ENCODE measurements around the gene ACACA.
"Not testable (repeated sequence)": the region's sequence is repeated elsewhere in the genome, so short reads cannot be mapped to it uniquely, and the experiment has no call there.

The ACACA gene

DNA sequence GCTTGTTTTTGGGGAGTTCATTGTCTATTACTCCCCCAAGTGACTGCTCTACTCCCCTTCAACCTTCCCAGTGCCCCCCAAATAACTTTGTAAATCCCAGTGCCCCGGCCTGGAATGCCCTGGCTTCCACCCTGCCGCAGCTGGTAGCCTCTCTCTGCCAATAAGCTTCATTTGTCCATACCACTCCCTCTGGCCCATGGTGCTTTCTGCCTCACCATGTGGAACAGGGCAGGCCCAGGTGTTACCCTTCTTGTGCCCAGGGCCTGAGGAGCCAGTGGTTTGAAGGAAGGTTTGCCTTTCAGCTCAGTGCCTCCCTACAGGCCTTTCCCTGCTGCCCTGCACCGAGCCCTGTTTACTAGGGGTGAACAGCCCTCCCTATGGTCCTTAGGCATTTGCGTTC, 323.7 kb downstream of the ACACA start:
- no peak for TF ChIP-seq JUND (IDR thresholded peaks at IDR 0.05; ENCODE audit: low read depth)
- DNase-seq (ENCODE audit: low read depth in 1 of 2, low spot score in 1 of 2): no peak
- in situ Hi-C loops (cut with HindIII; ENCODE audit: low pct_unique_long_range_greater_than_20kb, low sequenced_read_pairs): no loop called here

GRCh38 chr17:37082311-37082860, 324.2 kb downstream of the ACACA start:
- DNase-seq (ENCODE audit: low read depth in 1 of 2, low spot score in 1 of 2): no peak
- in situ Hi-C loops (cut with HindIII; ENCODE audit: low pct_unique_long_range_greater_than_20kb, low sequenced_read_pairs): no loop called here
- no peak for TF ChIP-seq JUND (IDR thresholded peaks at IDR 0.05; ENCODE audit: low read depth)

GRCh38 chr17:37081287-37081686, 325.3 kb downstream of the ACACA start:
- DNase-seq (ENCODE audit: low read depth in 1 of 2, low spot score in 1 of 2): no peak
- no peak for TF ChIP-seq JUND (IDR thresholded peaks at IDR 0.05; ENCODE audit: low read depth)
- in situ Hi-C loops (cut with HindIII; ENCODE audit: low pct_unique_long_range_greater_than_20kb, low sequenced_read_pairs): no loop called here

DNA sequence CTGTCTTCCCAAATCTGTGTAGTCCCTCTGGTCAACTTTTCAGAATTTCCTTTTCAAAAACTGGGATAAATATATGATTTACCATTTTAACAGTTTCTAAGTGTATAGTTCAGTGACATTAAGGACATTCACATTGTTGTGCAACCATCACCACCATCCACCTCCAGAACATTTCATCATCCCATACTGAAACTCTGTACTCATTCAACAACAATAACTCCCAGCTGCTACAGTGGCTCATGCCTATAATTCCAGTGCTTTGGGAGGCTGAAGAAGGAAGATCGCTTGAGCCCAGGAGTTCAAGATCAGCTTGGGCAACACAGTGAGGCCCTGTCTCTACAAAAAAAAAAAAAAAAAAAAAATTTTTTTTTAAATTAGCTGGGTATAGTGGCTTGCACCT, 326.9 kb downstream of the ACACA start:
- TF ChIP-seq JUND (IDR thresholded peaks at IDR 0.05; ENCODE audit: low read depth): no peak
- in situ Hi-C loops (cut with HindIII; ENCODE audit: low pct_unique_long_range_greater_than_20kb, low sequenced_read_pairs): no loop called here
- no peak for DNase-seq (ENCODE audit: low read depth in 1 of 2, low spot score in 1 of 2)

DNA sequence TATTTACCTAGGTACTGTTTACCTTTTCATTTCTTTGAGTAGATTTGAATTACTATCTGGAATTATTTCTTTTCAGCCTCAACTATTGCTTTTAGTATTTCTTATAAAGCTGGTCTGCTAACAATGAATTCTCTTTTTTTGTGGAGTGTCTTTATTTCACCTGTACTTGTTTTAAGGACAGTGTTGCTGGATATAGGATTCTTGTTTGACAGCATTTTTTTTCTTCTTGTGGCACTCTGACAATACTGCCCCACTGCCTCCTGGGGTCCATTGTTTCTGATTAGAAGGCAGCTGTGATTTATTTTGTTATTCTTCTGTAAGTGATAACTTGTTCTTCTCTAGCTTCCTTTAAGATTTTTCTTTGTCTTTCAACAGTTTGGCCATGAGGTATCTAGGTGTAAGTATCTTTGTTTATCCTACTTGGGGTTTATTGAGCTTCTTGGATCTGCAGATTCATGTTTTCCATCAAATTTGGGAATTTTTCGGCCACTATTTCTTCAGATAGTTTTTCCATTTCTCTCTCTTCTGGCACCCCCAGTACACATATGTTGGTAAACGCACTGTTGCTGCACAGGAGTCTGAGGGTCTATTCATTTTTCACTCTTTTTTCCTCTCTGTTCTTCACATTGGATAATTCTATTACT, 327.4 kb downstream of the ACACA start:
- TF ChIP-seq JUND (IDR thresholded peaks at IDR 0.05; ENCODE audit: low read depth): no peak
- DNase-seq (ENCODE audit: low read depth in 1 of 2, low spot score in 1 of 2): no peak
- in situ Hi-C loops (cut with HindIII; ENCODE audit: low pct_unique_long_range_greater_than_20kb, low sequenced_read_pairs): no loop called here

DNA sequence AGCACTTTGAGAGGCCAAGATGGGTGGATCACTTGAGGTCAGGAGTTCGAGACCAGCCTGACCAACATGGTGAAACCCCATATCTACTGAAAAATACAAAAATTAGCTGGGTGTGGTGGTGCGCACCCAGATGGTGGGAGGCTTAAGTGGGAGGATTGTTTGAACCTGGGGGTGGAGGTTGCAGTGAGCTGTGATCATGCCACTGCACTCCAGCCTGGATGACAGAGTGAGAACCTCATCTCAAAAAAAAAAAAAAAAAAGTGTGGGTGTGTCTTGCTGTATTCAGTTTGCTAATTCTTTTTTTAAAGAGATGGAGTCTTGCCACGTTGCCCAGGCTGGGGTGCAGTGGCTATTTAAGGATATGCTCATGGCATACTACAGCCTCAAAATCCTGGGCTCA, 333.2 kb downstream of the ACACA start:
- DNase-seq (ENCODE audit: low read depth in 1 of 2, low spot score in 1 of 2); in situ Hi-C loops (cut with HindIII; ENCODE audit: low pct_unique_long_range_greater_than_20kb, low sequenced_read_pairs): not testable (repeated sequence)

GRCh38 chr17:37069087-37069486, 337.5 kb downstream of the ACACA start:
- in situ Hi-C loops (cut with HindIII; ENCODE audit: low pct_unique_long_range_greater_than_20kb, low sequenced_read_pairs): no loop called here
- no peak for TF ChIP-seq JUND (IDR thresholded peaks at IDR 0.05; ENCODE audit: low read depth)
- DNase-seq (ENCODE audit: low read depth in 1 of 2, low spot score in 1 of 2): no peak

DNA sequence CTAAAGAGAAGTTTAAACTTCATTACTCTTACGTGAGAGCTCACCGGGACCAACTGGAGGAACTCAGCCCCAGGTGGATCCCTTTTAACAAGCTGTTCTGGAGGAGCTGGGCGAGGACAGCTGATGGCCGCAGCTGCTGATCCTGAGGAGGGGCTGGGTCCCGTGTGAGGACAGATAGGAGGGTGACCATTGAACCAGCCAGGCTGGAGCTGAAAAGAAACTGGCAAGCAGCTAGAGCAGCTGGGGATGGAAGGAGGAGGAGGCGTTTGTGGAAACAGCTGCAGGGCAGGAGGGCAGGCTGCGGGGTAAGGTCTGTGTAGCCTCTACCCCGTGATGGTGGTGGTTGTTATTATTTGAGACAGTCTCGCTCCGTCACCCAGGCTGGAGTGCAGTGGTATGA, 338.4 kb downstream of the ACACA start:
- TF ChIP-seq JUND (IDR thresholded peaks at IDR 0.05; ENCODE audit: low read depth): no peak
- in situ Hi-C loops (cut with HindIII; ENCODE audit: low pct_unique_long_range_greater_than_20kb, low sequenced_read_pairs): no loop called here
- DNase-seq (ENCODE audit: low read depth in 1 of 2, low spot score in 1 of 2): no peak

GRCh38 chr17:37067555-37068111, 339.0 kb downstream of the ACACA start:
- peak; percentile 62 for TF ChIP-seq JUND (IDR thresholded peaks at IDR 0.05; ENCODE audit: low read depth)
- in situ Hi-C loops (cut with HindIII; ENCODE audit: low pct_unique_long_range_greater_than_20kb, low sequenced_read_pairs): no loop called here
- DNase-seq (ENCODE audit: low read depth in 1 of 2, low spot score in 1 of 2): peak; percentile 59 to 76

DNA sequence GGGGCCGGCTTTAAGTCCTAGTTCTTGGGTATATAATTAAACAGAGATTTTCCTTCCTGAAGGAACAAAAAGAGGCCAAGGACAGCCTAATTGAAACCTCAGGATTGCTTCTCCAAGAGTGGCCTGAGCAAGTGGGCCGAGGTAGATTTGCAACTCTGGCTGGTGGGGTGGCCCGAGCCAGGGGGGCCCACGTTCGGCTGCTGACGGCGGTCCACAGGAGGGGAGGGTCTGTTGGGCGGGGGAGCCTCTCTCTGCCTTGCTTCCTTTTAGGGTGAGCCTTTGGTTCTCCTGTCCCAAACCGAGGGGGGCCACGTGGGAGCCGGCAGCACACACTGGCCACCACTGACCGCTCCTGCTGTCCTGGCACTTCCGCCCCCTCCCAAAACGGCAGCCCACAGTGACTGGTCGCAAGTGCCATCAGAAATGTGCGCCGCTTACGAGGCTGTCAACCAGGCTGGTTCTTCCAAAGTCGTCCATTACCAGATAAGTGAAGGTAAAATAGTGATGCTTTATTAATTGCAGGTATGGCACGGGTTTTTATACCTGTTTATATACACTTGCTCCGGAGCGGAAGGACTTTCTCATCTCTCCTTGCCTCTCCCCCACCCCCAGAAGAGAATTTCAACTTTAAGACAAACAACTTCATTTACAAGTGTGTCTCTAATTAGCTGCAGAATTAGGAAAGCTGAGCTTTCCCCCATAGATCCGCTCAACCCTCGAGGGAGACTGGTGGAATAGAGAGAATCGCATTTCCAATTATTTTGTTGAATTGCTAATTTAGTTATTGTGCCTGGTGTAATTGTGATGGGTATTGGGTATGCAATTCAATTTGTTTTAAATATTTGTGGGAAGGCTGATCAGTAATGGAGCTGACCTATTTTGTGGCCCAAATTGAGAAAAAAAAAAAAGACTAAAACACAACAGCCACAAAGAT, 340.0 kb downstream of the ACACA start:
- DNase-seq (ENCODE audit: low read depth in 1 of 2, low spot score in 1 of 2): no peak
- TF ChIP-seq JUND (IDR thresholded peaks at IDR 0.05; ENCODE audit: low read depth): no peak
- in situ Hi-C loops (cut with HindIII; ENCODE audit: low pct_unique_long_range_greater_than_20kb, low sequenced_read_pairs): no loop called here

GRCh38 chr17:37065486-37066321, 340.9 kb downstream of the ACACA start:
- TF ChIP-seq JUND (IDR thresholded peaks at IDR 0.05; ENCODE audit: low read depth): no peak
- in situ Hi-C loops (cut with HindIII; ENCODE audit: low pct_unique_long_range_greater_than_20kb, low sequenced_read_pairs): no loop called here
- DNase-seq (ENCODE audit: low read depth in 1 of 2, low spot score in 1 of 2): no peak

DNA sequence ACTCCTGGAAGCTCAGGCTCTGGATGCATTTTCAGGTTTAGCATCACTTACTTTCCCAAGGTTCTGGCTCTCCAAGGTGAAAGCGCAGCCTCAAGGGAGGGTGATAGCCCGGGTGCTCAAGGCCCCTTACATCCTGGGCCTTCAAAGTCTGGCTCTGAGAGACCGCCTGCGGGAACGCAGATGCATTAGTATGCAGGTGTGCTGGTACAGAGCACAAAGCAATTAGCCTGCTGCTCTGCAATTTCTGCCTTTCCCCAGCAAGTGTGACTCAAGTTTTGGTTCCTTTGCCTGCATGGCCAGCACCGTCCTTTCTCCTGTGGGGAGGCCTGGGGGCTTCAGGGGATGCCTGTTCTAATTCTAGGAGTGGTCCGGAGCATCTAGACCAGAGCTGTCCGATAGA, 341.7 kb downstream of the ACACA start:
- in situ Hi-C loops (cut with HindIII; ENCODE audit: low pct_unique_long_range_greater_than_20kb, low sequenced_read_pairs): no loop called here
- TF ChIP-seq JUND (IDR thresholded peaks at IDR 0.05; ENCODE audit: low read depth): no peak
- no peak for DNase-seq (ENCODE audit: low read depth in 1 of 2, low spot score in 1 of 2)
